H1 (cell line): ENCODE results near the gene AKR1C2. TPM values are rescaled to one million over a fixed set of nuclear protein-coding genes. Genes with fewer than 3 reads are reported as not detected.
"Not testable (repeated sequence)": the region's sequence is repeated elsewhere in the genome, so short reads cannot be mapped to it uniquely, and the experiment has no call there.

Source experiments
- CTCF ChIA-PET: fragments of 300-600 bp; sonication (Branson Sonifier 250); formaldehyde crosslinking; loops from one replicate; lab custom pipeline; 2021; ENCODE audit not compliant: partially characterized antibody; lab: Charles Lee
- POLR2A ChIA-PET: fragments of 300-600 bp; sonication (Branson Sonifier 250); formaldehyde crosslinking; loops from one replicate; lab custom pipeline; 2021; ENCODE audit warnings: inconsistent platforms; ENCODE audit not compliant: partially characterized antibody; lab: Charles Lee
- DNase-seq, 2 experiments: peaks; one replicate each; pipeline versions ENCODE4 v3.0.0 to v3.0.0-alpha.2; 2010 to 2022; ENCODE audit warnings: low spot score in 2 of 2, low read depth in 1 of 2, mixed read lengths in 1 of 2
- FAIRE-seq: peaks from 2 replicates; lab custom pipeline; 2011; peaks lifted over from hg19 to GRCh38; lab: Jason Lieb, UNC
- H2AFZ ChIP-seq: 2 replicates; pipeline ENCODE4 v1.8.1; 2012; ENCODE audit warnings: low read length, inconsistent platforms
- H2AK5ac ChIP-seq: 2 replicates; pipeline ENCODE4 v1.6.1; 2013; ENCODE audit warnings: low read depth, low read length
- H2BK120ac ChIP-seq: replicated peaks from 2 replicates; pipeline ENCODE3; 2013; ENCODE audit warnings: low read depth, low read length, inconsistent platforms
- H2BK12ac ChIP-seq: 2 replicates; pipeline ENCODE4 v1.6.1; 2013; ENCODE audit warnings: low read depth, low read length
- H2BK15ac ChIP-seq: 2 replicates; pipeline ENCODE4 v1.6.1; 2013; ENCODE audit warnings: low read length
- H2BK20ac ChIP-seq: 2 replicates; pipeline ENCODE4 v1.6.1; 2013; ENCODE audit warnings: low read length
- H2BK5ac ChIP-seq: 2 replicates; pipeline ENCODE4 v1.6.1; 2013; ENCODE audit warnings: low read depth, low read length
- H3K14ac ChIP-seq: 2 replicates; pipeline ENCODE4 v1.6.1; 2013; ENCODE audit warnings: inconsistent platforms; ENCODE audit not compliant: insufficient read length
- H3K18ac ChIP-seq: 2 replicates; pipeline ENCODE4 v1.6.1; 2013; ENCODE audit warnings: low read length; ENCODE audit errors: extremely low read depth
- H3K23ac ChIP-seq: 2 replicates; pipeline ENCODE4 v1.6.1; 2013; ENCODE audit warnings: inconsistent platforms; ENCODE audit not compliant: insufficient read length
- H3K23me2 ChIP-seq: 2 replicates; pipeline ENCODE4 v1.6.1; 2013; ENCODE audit warnings: low read depth, low read length
- H3K27ac ChIP-seq: 2 replicates; pipeline ENCODE4 v1.6.1; 2011; ENCODE audit warnings: low read depth, low read length, inconsistent platforms
- H3K27me3 ChIP-seq, 4 experiments: replicated peaks in 1 of 4; 1 replicate in 1 of 4; 2 replicates in 3 of 4; pipeline versions ENCODE4 v1.6.1 to v1.8.1; 2011 to 2013; ENCODE audit warnings: low read length in 3 of 4, mild to moderate bottlenecking in 3 of 4, inconsistent platforms in 2 of 4, mixed read lengths in 2 of 4, moderate library complexity in 1 of 4; ENCODE audit not compliant: control insufficient read depth in 3 of 4, insufficient read depth in 3 of 4; ENCODE audit errors: extremely low read depth in 1 of 4
- H3K36me3 ChIP-seq, 4 experiments: 2 replicates each; pipeline versions ENCODE4 v1.6.1 to v1.8.1; 2011 to 2013; ENCODE audit warnings: mild to moderate bottlenecking in 4 of 4, low read length in 3 of 4, moderate library complexity in 2 of 4, control low read depth in 1 of 4, inconsistent platforms in 1 of 4; ENCODE audit not compliant: insufficient read depth in 4 of 4, control insufficient read depth in 2 of 4
- H3K4ac ChIP-seq: replicated peaks from 2 replicates; pipeline ENCODE3; 2013; ENCODE audit warnings: low read length, low read depth, mixed read lengths, inconsistent platforms; ENCODE audit not compliant: insufficient read length
- H3K4me1 ChIP-seq, 4 experiments: replicated peaks in 1 of 4; 1 replicate in 1 of 4; 2 replicates in 3 of 4; pipeline versions ENCODE4 v1.6.1 to v1.8.1; 2011 to 2013; ENCODE audit warnings: low read length in 3 of 4, inconsistent platforms in 2 of 4, mixed read lengths in 1 of 4; ENCODE audit not compliant: insufficient read depth in 4 of 4, control insufficient read depth in 3 of 4
- H3K4me2 ChIP-seq, 2 experiments: 2 replicates each; pipeline versions ENCODE4 v1.6.1 to v1.8.1; 2011 to 2013; ENCODE audit warnings: low read depth in 2 of 2, low read length in 2 of 2, control low read depth in 1 of 2, inconsistent platforms in 1 of 2, mild to moderate bottlenecking in 1 of 2; ENCODE audit not compliant: insufficient read depth in 1 of 2
- H3K4me3 ChIP-seq, 4 experiments: fragments of 200-600, 300-600 bp in 1 of 4; sonication (generic), shearing (Covaris generic), sonication (Bioruptor Twin) in 1 of 4; 2 replicates each; pipeline versions ENCODE4 v1.5.1 to v1.8.1; 2011 to 2016; ENCODE audit warnings: low read length in 4 of 4, low read depth in 3 of 4, control low read depth in 2 of 4, inconsistent platforms in 2 of 4, mild to moderate bottlenecking in 2 of 4, mixed read lengths in 1 of 4, moderate library complexity in 1 of 4; ENCODE audit not compliant: insufficient read depth in 2 of 4; ENCODE audit errors: extremely low read depth in 1 of 4
- H3K56ac ChIP-seq: replicated peaks from 2 replicates; pipeline ENCODE3; 2013; ENCODE audit warnings: low read depth, mild to moderate bottlenecking, mixed read lengths, low read length, inconsistent platforms; ENCODE audit not compliant: insufficient read length
- H3K79me1 ChIP-seq: 2 replicates; pipeline ENCODE4 v1.6.1; 2013; ENCODE audit warnings: low read depth, low read length, control low read depth
- H3K79me2 ChIP-seq, 2 experiments: 2 replicates each; pipeline versions ENCODE4 v1.6.1 to v1.8.1; 2012 to 2013; ENCODE audit warnings: low read length in 2 of 2, mild to moderate bottlenecking in 2 of 2, inconsistent platforms in 1 of 2; ENCODE audit not compliant: insufficient read depth in 2 of 2, control insufficient read depth in 1 of 2
- H3K9ac ChIP-seq, 4 experiments: replicated peaks in 1 of 4; 1 replicate in 1 of 4; 2 replicates in 3 of 4; pipeline versions ENCODE4 v1.6.1 to v1.8.1; 2011 to 2013; ENCODE audit warnings: low read depth in 3 of 4, low read length in 3 of 4, control low read depth in 2 of 4, mild to moderate bottlenecking in 2 of 4, moderate library complexity in 2 of 4, inconsistent platforms in 1 of 4; ENCODE audit errors: extremely low read depth in 1 of 4
- H3K9me3 ChIP-seq, 2 experiments: 2 replicates each; pipeline versions ENCODE4 v1.6.1 to v1.8.1; 2012 to 2013; ENCODE audit warnings: mild to moderate bottlenecking in 2 of 2, moderate library complexity in 2 of 2, control low read depth in 1 of 2, inconsistent platforms in 1 of 2, low read depth in 1 of 2, low read length in 1 of 2, mixed read lengths in 1 of 2; ENCODE audit not compliant: insufficient read depth in 2 of 2
- H4K20me1 ChIP-seq, 2 experiments: replicated peaks in 1 of 2; 2 replicates each; pipeline versions ENCODE3 to v1.8.1; 2011 to 2013; ENCODE audit warnings: inconsistent platforms in 2 of 2, low read length in 2 of 2, mild to moderate bottlenecking in 1 of 2; ENCODE audit not compliant: insufficient read depth in 2 of 2, control insufficient read depth in 1 of 2
- H4K5ac ChIP-seq: 2 replicates; pipeline ENCODE4 v1.6.1; 2013; ENCODE audit warnings: low read length, low read depth, mixed read lengths, inconsistent platforms; ENCODE audit not compliant: insufficient read length
- H4K8ac ChIP-seq: 2 replicates; pipeline ENCODE4 v1.8.0; 2013; ENCODE audit warnings: mild to moderate bottlenecking, moderate library complexity, low read length, inconsistent platforms; ENCODE audit not compliant: insufficient read depth; ENCODE audit errors: extremely low read depth
- H4K91ac ChIP-seq: replicated peaks from 2 replicates; pipeline ENCODE3; 2013; ENCODE audit warnings: low read length, mixed read lengths, inconsistent platforms; ENCODE audit not compliant: insufficient read length
- WGBS, 2 experiments: shearing (Covaris generic) in 1 of 2; methylation state at CpG; one replicate each; pipeline versions ENCODE4 v1.1.6 to v1.1.7; 2013 to 2015; ENCODE audit warnings: low lambda C conversion rate in 2 of 2, mixed read lengths in 2 of 2, inconsistent platforms in 1 of 2, low coverage in 1 of 2, missing lambda C conversion rate in 1 of 2; ENCODE audit not compliant: insufficient replicate concordance in 2 of 2, insufficient coverage in 1 of 2, insufficient read length in 1 of 2; ENCODE audit errors: extremely low coverage in 1 of 2, missing lambda C conversion rate in 1 of 2; 5-methylcytosine and 5-hydroxymethylcytosine counted together
- polyA plus RNA-seq, 7 experiments: library from polyadenylated mRNA; depleted of rRNA in 3 of 7; stranded (reverse) in 5 of 7; unstranded in 2 of 7; fragments of >200 nt in 5 of 7; fragments of 200-250 nt in 2 of 7; gene quantifications; 1 replicate in 5 of 7; 2 replicates in 1 of 7; 4 replicates in 1 of 7; pipeline versions ENCODE4 v1.2.1 to v1.2.3, GENCODE V29; 2011 to 2013; ENCODE audit warnings: missing spikeins in 2 of 7, mixed read lengths in 2 of 7
- total RNA-seq: library from RNA; stranded (reverse); fragmentation: NEBNext Ultra II Directional; extraction: Animal tissue kit (Norgen Biotek cat#: 25700); gene quantifications from 2 replicates; pipeline ENCODE4 v1.2.1, GENCODE V29; 2021

The AKR1C2 gene
- total and polyA plus RNA-seq, 2 of the 8 experiments (the other 6 are each of a cell fraction or from before 2014, with no cell fraction given), result 0.77 to 1.2 TPM

GRCh38 chr10:4962876-4963814, 40.5 kb downstream of the AKR1C2 start, which contains the start of gene AKR1C1:
Gene AKR1C1 (plus strand): TSS chr10:4963415. CDS start chr10:4963445, 30 bp downstream.
- H3K18ac ChIP-seq, H3K23ac ChIP-seq, H4K20me1 ChIP-seq, H3K36me3 ChIP-seq, H3K9me3 ChIP-seq, H3K4me2 ChIP-seq, H2AK5ac ChIP-seq, H3K4me3 ChIP-seq, DNase-seq, H3K4me1 ChIP-seq, H4K91ac ChIP-seq, H2BK15ac ChIP-seq, H2BK12ac ChIP-seq, H3K27ac ChIP-seq, CTCF ChIA-PET, H4K5ac ChIP-seq, H3K23me2 ChIP-seq, H3K14ac ChIP-seq, POLR2A ChIA-PET, H3K79me2 ChIP-seq, H2BK5ac ChIP-seq, H3K56ac ChIP-seq, H2AFZ ChIP-seq, H3K9ac ChIP-seq, H3K27me3 ChIP-seq, H4K8ac ChIP-seq, H3K4ac ChIP-seq, H3K79me1 ChIP-seq, H2BK20ac ChIP-seq, H2BK120ac ChIP-seq: not testable (repeated sequence)
- FAIRE-seq, result peak; percentile 82
- 43% methylated on average over 4 of the region's 7 CpGs; no CpG with 5 or more reads in 1 of the 2 experiments for WGBS, 2 experiments
